IMR-90 (cell line): ENCODE results near the gene SEZ6L2. TPM values are rescaled to one million over a fixed set of nuclear protein-coding genes. Genes with fewer than 3 reads are reported as not detected.

Experiments
- ATAC-seq: fragments of 200-7000 bp; cut with Tn5 transposase; 2 replicates; pipeline ENCODE4 v1.9.1; 2020; ENCODE audit warnings: low read depth, mild to moderate bottlenecking, moderate library complexity
- BruUV-seq: library from RNA; stranded (reverse); fragments of 400-500 nt; replicated peaks from 2 replicates; lab custom pipeline; 2021; lab: Mats Ljungman, UMichigan
- CTCF ChIA-PET: fragments of 300-600 bp; formaldehyde crosslinking; extraction: SDS; loops from one replicate; lab custom pipeline; 2021; ENCODE audit warnings: antibody characterized with exemption; lab: Yijun Ruan, JAX
- POLR2A ChIA-PET: fragments of 300-600 bp; sonication (Branson Sonifier 250); formaldehyde crosslinking; loops from one replicate; lab custom pipeline; 2022; ENCODE audit warnings: antibody characterized with exemption; ENCODE audit not compliant: unreplicated experiment; lab: Charles Lee
- DNase-seq: peaks from one replicate; pipeline ENCODE4 v3.0.0; 2013
- H2AFZ ChIP-seq: replicated peaks from 2 replicates; pipeline ENCODE3; 2013; ENCODE audit warnings: low read length, mild to moderate bottlenecking; ENCODE audit not compliant: poor library complexity
- H2AK5ac ChIP-seq: 2 replicates; pipeline ENCODE4 v1.6.1; 2013; ENCODE audit warnings: low read depth, low read length, inconsistent platforms
- H2AK9ac ChIP-seq: replicated peaks from 2 replicates; pipeline ENCODE3; 2013; ENCODE audit warnings: mild to moderate bottlenecking, low read depth, low read length, moderate library complexity; ENCODE audit not compliant: poor library complexity
- H2BK120ac ChIP-seq: 2 replicates; pipeline ENCODE4 v1.6.1; 2013; ENCODE audit warnings: low read depth, low read length, inconsistent platforms
- H2BK15ac ChIP-seq: 3 replicates; pipeline ENCODE4 v1.6.1; 2013; ENCODE audit warnings: low read depth, low read length, inconsistent platforms
- H2BK20ac ChIP-seq: 2 replicates; pipeline ENCODE4 v1.6.1; 2013; ENCODE audit warnings: low read depth, mild to moderate bottlenecking, inconsistent platforms, low read length, moderate library complexity
- H2BK5ac ChIP-seq: 2 replicates; pipeline ENCODE4 v1.6.1; 2013; ENCODE audit warnings: mild to moderate bottlenecking, low read depth, low read length, inconsistent platforms; ENCODE audit not compliant: poor library complexity, severe bottlenecking
- H3K14ac ChIP-seq: replicated peaks from 2 replicates; pipeline ENCODE4 v1.6.1; 2013; ENCODE audit warnings: low read depth, low read length, inconsistent platforms
- H3K18ac ChIP-seq: 2 replicates; pipeline ENCODE4 v1.6.1; 2013; ENCODE audit warnings: low read depth, low read length, control low read depth
- H3K23ac ChIP-seq: 2 replicates; pipeline ENCODE4 v1.6.1; 2013; ENCODE audit warnings: low read depth, low read length, inconsistent platforms
- H3K27ac ChIP-seq: 2 replicates; pipeline ENCODE4 v1.5.1; 2013; ENCODE audit warnings: mild to moderate bottlenecking, control low read depth, low read length; ENCODE audit not compliant: insufficient read depth
- H3K27me3 ChIP-seq: 2 replicates; pipeline ENCODE4 v1.6.1; 2013; ENCODE audit warnings: low read length; ENCODE audit not compliant: control insufficient read depth, insufficient read depth
- H3K36me3 ChIP-seq: 2 replicates; pipeline ENCODE4 v1.6.1; 2013; ENCODE audit warnings: low read length, mixed read lengths; ENCODE audit not compliant: control insufficient read depth, insufficient read depth
- H3K4ac ChIP-seq: 2 replicates; pipeline ENCODE4 v1.6.1; 2013; ENCODE audit warnings: low read depth, low read length, inconsistent platforms
- H3K4me1 ChIP-seq: 2 replicates; pipeline ENCODE4 v1.6.1; 2013; ENCODE audit warnings: low read length, mixed read lengths; ENCODE audit not compliant: control insufficient read depth, insufficient read depth
- H3K4me2 ChIP-seq: 2 replicates; pipeline ENCODE4 v1.6.1; 2013; ENCODE audit warnings: low read depth, mild to moderate bottlenecking, control low read depth, low read length, moderate library complexity
- H3K4me3 ChIP-seq: 2 replicates; pipeline ENCODE4 v1.5.1; 2013; ENCODE audit warnings: low read depth, mild to moderate bottlenecking, control low read depth, low read length, moderate library complexity; ENCODE audit not compliant: insufficient read depth
- H3K56ac ChIP-seq: 2 replicates; pipeline ENCODE4 v1.6.1; 2013; ENCODE audit warnings: low read length, inconsistent platforms; ENCODE audit not compliant: insufficient read depth; ENCODE audit errors: extremely low read depth
- H3K79me1 ChIP-seq, 2 experiments: 2 replicates each; pipeline ENCODE4 v1.6.1; 2013; ENCODE audit warnings: low read length in 2 of 2, inconsistent platforms in 1 of 2, low read depth in 1 of 2
- H3K9ac ChIP-seq: 2 replicates; pipeline ENCODE4 v1.6.1; 2013; ENCODE audit warnings: low read depth, low read length, control low read depth
- H3K9me1 ChIP-seq: 2 replicates; pipeline ENCODE4 v1.6.1; 2013; ENCODE audit warnings: low read length, inconsistent platforms; ENCODE audit not compliant: insufficient read depth
- H3K9me3 ChIP-seq: 2 replicates; pipeline ENCODE4 v1.6.1; 2013; ENCODE audit warnings: low read length; ENCODE audit not compliant: control insufficient read depth, insufficient read depth
- H4K20me1 ChIP-seq: 2 replicates; pipeline ENCODE4 v1.6.1; 2013; ENCODE audit warnings: low read length, inconsistent platforms; ENCODE audit not compliant: insufficient read depth
- H4K5ac ChIP-seq: 2 replicates; pipeline ENCODE4 v1.6.1; 2013; ENCODE audit warnings: mild to moderate bottlenecking, low read depth, low read length, control low read depth
- H4K8ac ChIP-seq, 2 experiments: 2 replicates each; pipeline ENCODE4 v1.6.1; 2013; ENCODE audit warnings: low read depth in 2 of 2, low read length in 2 of 2, control low read depth in 1 of 2, inconsistent platforms in 1 of 2
- H4K91ac ChIP-seq: 2 replicates; pipeline ENCODE4 v1.6.1; 2013; ENCODE audit warnings: low read depth, low read length, inconsistent platforms; ENCODE audit not compliant: insufficient read depth
- BHLHE40 ChIP-seq: fragments of 150-350 bp; IDR thresholded peaks from 2 replicates; pipeline ENCODE4 v1.6.1; 2016; ENCODE audit warnings: mild to moderate bottlenecking, low read depth, low read length
- CEBPB ChIP-seq: IDR thresholded peaks from 2 replicates; pipeline ENCODE4 v1.6.1; 2012; ENCODE audit warnings: low read depth, low read length, improper control_type of control experiment
- CHD1 ChIP-seq: IDR thresholded peaks from 2 replicates; pipeline ENCODE4 v1.6.1; 2012; ENCODE audit warnings: low read depth, low read length, improper control_type of control experiment
- ELK1 ChIP-seq: fragments of 150-350 bp; IDR thresholded peaks from 2 replicates; pipeline ENCODE4 v1.6.1; 2016; ENCODE audit warnings: low read depth, mild to moderate bottlenecking, low read length, moderate library complexity, borderline replicate concordance
- FOS ChIP-seq: fragments of 150-350 bp; IDR thresholded peaks from 2 replicates; pipeline ENCODE4 v1.6.1; 2016; ENCODE audit warnings: low read depth, low read length
- MAFK ChIP-seq: IDR thresholded peaks from 2 replicates; pipeline ENCODE4 v1.6.1; 2012; ENCODE audit warnings: low read depth, low read length, improper control_type of control experiment
- MAZ ChIP-seq: IDR thresholded peaks from 2 replicates; pipeline ENCODE4 v1.6.1; 2012; ENCODE audit warnings: low read depth, mild to moderate bottlenecking, low read length, improper control_type of control experiment, moderate library complexity, borderline replicate concordance
- MXI1 ChIP-seq: IDR thresholded peaks from 2 replicates; pipeline ENCODE4 v1.6.1; 2012; ENCODE audit warnings: low read depth, mild to moderate bottlenecking, low read length, moderate library complexity, borderline replicate concordance
- RAD21 ChIP-seq: IDR thresholded peaks from 2 replicates; pipeline ENCODE4 v1.6.1; 2012; ENCODE audit warnings: low read length, improper control_type of control experiment
- SMC3 ChIP-seq: fragments of 150-350 bp; IDR thresholded peaks from 2 replicates; pipeline ENCODE4 v1.6.1; 2016; ENCODE audit warnings: low read depth, mild to moderate bottlenecking, antibody characterized with exemption, low read length, moderate library complexity
- USF2 ChIP-seq: fragments of 150-350 bp; IDR thresholded peaks from 2 replicates; pipeline ENCODE4 v1.6.1; 2017; ENCODE audit warnings: mild to moderate bottlenecking, antibody characterized with exemption, low read length, low read depth
- WGBS, 2 experiments: methylation state at CpG; one replicate each; pipeline versions ENCODE4 v1.1.5 to v1.1.7; 2013; ENCODE audit warnings: missing lambda C conversion rate in 2 of 2; ENCODE audit not compliant: insufficient read length in 1 of 2; ENCODE audit errors: extremely low coverage in 2 of 2; 5-methylcytosine and 5-hydroxymethylcytosine counted together
- dilution Hi-C: fragments of 300-500 bp; cut with HindIII; formaldehyde crosslinking; loops from one replicate; pipeline ENCODE4 v1.14.3; 2018; ENCODE audit warnings: low sequenced_read_pairs; ENCODE audit not compliant: unreplicated experiment
- in situ Hi-C: fragments of 300-500 bp; cut with MboI; formaldehyde crosslinking; loops from 3 replicates; pipeline ENCODE4 v1.14.3; 2019; ENCODE audit warnings: low sequenced_read_pairs, inconsistent platforms, mixed read lengths
- intact Hi-C: fragments of 100-400 bp; cut with micrococcal nuclease; formaldehyde crosslinking; loops from 2 replicates; pipeline ENCODE4 v1.10.0; 2022
- polyA plus RNA-seq, 3 experiments: library from polyadenylated mRNA; depleted of rRNA; stranded (reverse); fragments of >200 nt; gene quantifications; 2 replicates each; pipeline ENCODE4 v1.2.3, GENCODE V29; 2012; ENCODE audit warnings: low replicate concordance in 1 of 3
- total RNA-seq: library from RNA; depleted of rRNA; stranded (reverse); fragments of >200 nt; gene quantifications from 2 replicates; pipeline ENCODE4 v1.2.3, GENCODE V29; 2012
- TF ChIP-seq, protein P1 (sequence below): conservative IDR thresholded peaks from 2 replicates; pipeline ENCODE4 v1.5.1; 2012; ENCODE audit warnings: mild to moderate bottlenecking, low read depth, low read length, improper control_type of control experiment

SEZ6L2 gene
- total and polyA plus RNA-seq, 2 of the 4 experiments (the other 2 are of a cell fraction) = 0.72 to 10.5 TPM

GRCh38 chr16:29825145-29826044 lies 74.0 kb downstream of the SEZ6L2 start:
- peak overlapping the region; percentile 92; the same call in 2 of the 3 replicates for H2BK15ac ChIP-seq
- H2BK20ac ChIP-seq = peak overlapping the region; percentile 99
- H2AFZ ChIP-seq = peak overlapping the region; percentile 84
- peak overlapping the region; percentile 93 for H3K18ac ChIP-seq
- H3K27ac ChIP-seq = peak overlapping the region; percentile 95
- H4K20me1 ChIP-seq = peaks cover 29% of the 10 kb centered on the region
- H3K27me3 ChIP-seq = no peaks in the 10 kb centered on the region
- peak overlapping the region; percentile 42 to 95 for H4K8ac ChIP-seq
- H3K9me1 ChIP-seq = peaks cover 32% of the 10 kb centered on the region
- H3K56ac ChIP-seq = peak overlapping the region; percentile 88
- in situ Hi-C loops (no loop called here), intact Hi-C loops (no loop called here), dilution Hi-C loops (no loop called here)
- H4K5ac ChIP-seq = peak overlapping the region; percentile 93
- ATAC-seq (peak; percentile 64), DNase-seq (peak; percentile 90)
- peak overlapping the region; percentile 97 for H4K91ac ChIP-seq
- ChIA-PET CTCF (interaction anchor here (3.1 kb wide), 1 partner anchor 23 kb away, joined by 10 read pairs; no protein-coding TSS in a partner anchor), POLR2A (interaction anchor here (0.6 kb wide), 1 partner anchor 1002 kb away, joined by 6 read pairs; the partner anchor contains the start of gene ATXN2L)
- H3K4ac ChIP-seq = peak overlapping the region; percentile 100
- H3K4me3 ChIP-seq = no peak overlapping the region; the same call in 1 of the 2 replicates
- WGBS, 2 experiments = 34% methylated on average over 5 of the region's 10 CpGs; no CpG with 5 or more reads in 1 of the 2 experiments
- H3K4me2 ChIP-seq = peak overlapping the region; percentile 77
- peak overlapping the region; percentile 28 for H3K9ac ChIP-seq
- H2BK5ac ChIP-seq = peak overlapping the region; percentile 98
- no TSS peak for BruUV-seq
- H3K14ac ChIP-seq = peak overlapping the region; percentile 96
- peaks cover 35% of the 10 kb centered on the region for H3K4me1 ChIP-seq
- peak overlapping the region; percentile 100 for H2AK5ac ChIP-seq
- H2BK120ac ChIP-seq = peak overlapping the region; percentile 98
- peaks cover 31 to 79% of the 10 kb centered on the region in 2 experiments for H3K79me1 ChIP-seq
- peak overlapping the region; percentile 100 for H3K23ac ChIP-seq
- H3K36me3 ChIP-seq = peaks cover 2% of the 10 kb centered on the region; the same call in 1 of the 2 replicates
- peak overlapping the region; percentile 98 for H2AK9ac ChIP-seq
- H3K9me3 ChIP-seq = no peaks in the 10 kb centered on the region
- TF ChIP-seq, protein P1, sequence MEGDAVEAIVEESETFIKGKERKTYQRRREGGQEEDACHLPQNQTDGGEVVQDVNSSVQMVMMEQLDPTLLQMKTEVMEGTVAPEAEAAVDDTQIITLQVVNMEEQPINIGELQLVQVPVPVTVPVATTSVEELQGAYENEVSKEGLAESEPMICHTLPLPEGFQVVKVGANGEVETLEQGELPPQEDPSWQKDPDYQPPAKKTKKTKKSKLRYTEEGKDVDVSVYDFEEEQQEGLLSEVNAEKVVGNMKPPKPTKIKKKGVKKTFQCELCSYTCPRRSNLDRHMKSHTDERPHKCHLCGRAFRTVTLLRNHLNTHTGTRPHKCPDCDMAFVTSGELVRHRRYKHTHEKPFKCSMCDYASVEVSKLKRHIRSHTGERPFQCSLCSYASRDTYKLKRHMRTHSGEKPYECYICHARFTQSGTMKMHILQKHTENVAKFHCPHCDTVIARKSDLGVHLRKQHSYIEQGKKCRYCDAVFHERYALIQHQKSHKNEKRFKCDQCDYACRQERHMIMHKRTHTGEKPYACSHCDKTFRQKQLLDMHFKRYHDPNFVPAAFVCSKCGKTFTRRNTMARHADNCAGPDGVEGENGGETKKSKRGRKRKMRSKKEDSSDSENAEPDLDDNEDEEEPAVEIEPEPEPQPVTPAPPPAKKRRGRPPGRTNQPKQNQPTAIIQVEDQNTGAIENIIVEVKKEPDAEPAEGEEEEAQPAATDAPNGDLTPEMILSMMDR = no peak
- TF ChIP-seq USF2 = peak; percentile 28; the same call in 1 of the 2 replicates
- no peak; the same call in 1 of the 2 replicates for TF ChIP-seq SMC3
- TF ChIP-seq BHLHE40 = no peak
- TF ChIP-seq MAFK = peak; percentile 25; the same call in 1 of the 2 replicates
- TF ChIP-seq RAD21 = no peak
- peak; percentile 72 for TF ChIP-seq MAZ
- TF ChIP-seq CHD1 = no peak
- peak; percentile 94 for TF ChIP-seq FOS
- TF ChIP-seq CEBPB = no peak
- TF ChIP-seq MXI1 = no peak
- no peak for TF ChIP-seq ELK1
